Measurements from ENCODE around the gene PTHLH.

PTHLH gene

GRCh38 chr12:27968972-27969623 lies 3.4 kb downstream of the PTHLH start:
- TF ChIP-seq GATA1 (IDR thresholded peaks at IDR 0.05; ENCODE audit: low read depth, low read length) = no peak
- TF ChIP-seq POLR2A (IDR thresholded peaks at IDR 0.05; ENCODE audit: low read length) = no peak
- peak; percentile 6 to 19 for DNase-seq

- TF ChIP-seq GATA1 (IDR thresholded peaks at IDR 0.05; ENCODE audit: low read depth, low read length) (no peak), POLR2A (IDR thresholded peaks at IDR 0.05; ENCODE audit: low read length) (no peak)
- DNase-seq = no peak
Observed at GRCh38 chr12:27967551-27968054, 4.9 kb downstream of the PTHLH start.

DNA sequence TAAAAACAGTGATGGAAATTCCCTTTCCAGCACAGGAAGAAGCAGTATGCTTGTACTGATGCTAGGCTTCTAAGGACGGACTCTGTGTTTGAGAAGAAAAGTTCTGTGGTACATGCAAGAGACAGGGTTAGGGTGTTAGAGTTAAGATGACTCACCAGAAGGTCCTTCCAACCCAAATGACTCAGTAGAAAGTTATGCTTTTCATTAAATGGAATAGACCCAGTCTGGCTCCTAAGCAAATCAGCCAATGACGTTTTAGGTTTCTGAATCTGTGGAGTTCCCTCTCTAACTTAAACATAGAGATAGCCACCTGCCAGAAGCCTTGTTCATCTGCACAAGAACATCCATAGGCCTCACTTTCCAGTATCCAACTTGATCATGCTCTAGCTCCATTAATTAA lies 5.7 kb downstream of the PTHLH start:
- DNase-seq = peak; percentile 12 to 65
- TF ChIP-seq POLR2A (IDR thresholded peaks at IDR 0.05; ENCODE audit: low read length) = no peak
- TF ChIP-seq GATA1 (IDR thresholded peaks at IDR 0.05; ENCODE audit: low read depth, low read length) = no peak

GRCh38 chr12:27965966-27966365 lies 6.6 kb downstream of the PTHLH start:
- DNase-seq = no peak
- TF ChIP-seq POLR2A (IDR thresholded peaks at IDR 0.05; ENCODE audit: low read length) = no peak
- no peak for TF ChIP-seq GATA1 (IDR thresholded peaks at IDR 0.05; ENCODE audit: low read depth, low read length)

DNA sequence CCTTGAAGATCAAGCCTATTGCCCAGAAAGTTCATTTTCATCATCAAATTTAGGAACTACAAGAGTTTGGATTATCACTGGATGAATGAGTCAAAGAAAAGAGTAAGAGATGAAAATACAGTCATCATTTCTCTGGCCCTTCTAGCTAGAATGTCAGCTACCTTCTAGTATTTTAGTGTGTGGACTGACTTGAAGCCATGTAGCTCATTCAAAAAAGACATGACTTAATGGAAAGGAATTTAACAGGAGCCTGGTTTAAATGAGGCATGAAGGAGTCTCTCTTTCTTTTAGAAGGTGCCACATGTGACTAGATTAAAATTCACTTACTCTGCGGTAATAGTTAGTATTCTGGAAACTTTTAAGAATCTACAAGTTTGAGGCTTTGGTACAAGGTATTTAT lies 7.1 kb downstream of the PTHLH start:
- TF ChIP-seq POLR2A (IDR thresholded peaks at IDR 0.05; ENCODE audit: low read length) = no peak
- TF ChIP-seq GATA1 (IDR thresholded peaks at IDR 0.05; ENCODE audit: low read depth, low read length) = no peak
- no peak for DNase-seq

- TF ChIP-seq GATA1 (IDR thresholded peaks at IDR 0.05; ENCODE audit: low read depth, low read length) = no peak
- TF ChIP-seq POLR2A (IDR thresholded peaks at IDR 0.05; ENCODE audit: low read length) = no peak
- no peak for DNase-seq
Observed at GRCh38 chr12:27964123-27964522, 8.4 kb downstream of the PTHLH start.

GRCh38 chr12:27960821-27961220 lies 11.7 kb downstream of the PTHLH start:
- DNase-seq = no peak
- TF ChIP-seq GATA1 (IDR thresholded peaks at IDR 0.05; ENCODE audit: low read depth, low read length) = no peak

DNA sequence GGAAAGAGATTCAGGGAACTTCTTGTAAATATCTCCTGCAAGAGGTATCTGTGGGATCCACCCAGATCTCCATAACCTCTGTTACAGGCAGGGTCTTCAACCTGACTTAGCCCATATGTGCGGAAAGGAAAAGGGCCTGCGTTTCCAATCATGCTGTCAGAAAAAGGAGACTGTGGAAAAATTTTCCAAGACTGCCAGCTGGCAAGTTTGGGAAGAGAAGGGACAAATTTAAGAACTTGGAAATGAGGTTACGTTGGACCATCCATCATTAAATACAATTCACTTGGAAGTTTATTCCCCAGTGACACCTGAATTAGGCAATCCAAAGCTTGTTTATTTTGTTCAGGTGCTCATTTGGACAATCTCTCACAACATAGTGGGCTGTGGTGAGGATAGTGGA lies 13.9 kb downstream of the PTHLH start:
- no peak for DNase-seq
- TF ChIP-seq GATA1 (IDR thresholded peaks at IDR 0.05; ENCODE audit: low read depth, low read length) = no peak
- no peak for TF ChIP-seq POLR2A (IDR thresholded peaks at IDR 0.05; ENCODE audit: low read length)

- no peak for TF ChIP-seq GATA1 (IDR thresholded peaks at IDR 0.05; ENCODE audit: low read depth, low read length)
- no peak for TF ChIP-seq POLR2A (IDR thresholded peaks at IDR 0.05; ENCODE audit: low read length)
- no peak for DNase-seq
Observed at GRCh38 chr12:27957366-27957765, 15.2 kb downstream of the PTHLH start.

- TF ChIP-seq POLR2A (IDR thresholded peaks at IDR 0.05; ENCODE audit: low read length) = no peak
- TF ChIP-seq GATA1 (IDR thresholded peaks at IDR 0.05; ENCODE audit: low read depth, low read length) = no peak
- no peak for DNase-seq
Observed at GRCh38 chr12:27953817-27954216, 18.7 kb downstream of the PTHLH start.

DNA sequence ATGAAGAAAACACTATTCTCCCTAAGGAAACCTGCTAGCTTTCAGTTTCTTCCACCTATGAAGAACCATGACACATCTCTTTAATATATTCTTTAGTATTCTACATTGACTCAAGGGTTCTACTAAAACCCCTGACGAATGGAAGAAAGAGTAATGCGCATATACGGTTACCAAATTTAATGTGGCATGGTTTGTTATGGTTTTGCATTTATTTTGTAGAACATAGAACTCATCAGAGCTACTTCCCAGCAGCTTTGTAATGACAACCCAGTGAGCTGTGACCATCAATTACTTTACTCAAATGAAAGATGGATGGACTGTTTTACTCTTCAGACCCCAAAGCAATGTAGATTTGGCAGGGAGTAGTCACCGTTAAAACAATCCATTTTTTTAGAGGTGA lies 19.2 kb downstream of the PTHLH start:
- no peak for TF ChIP-seq GATA1 (IDR thresholded peaks at IDR 0.05; ENCODE audit: low read depth, low read length)
- no peak for TF ChIP-seq POLR2A (IDR thresholded peaks at IDR 0.05; ENCODE audit: low read length)
- no peak for DNase-seq

DNA sequence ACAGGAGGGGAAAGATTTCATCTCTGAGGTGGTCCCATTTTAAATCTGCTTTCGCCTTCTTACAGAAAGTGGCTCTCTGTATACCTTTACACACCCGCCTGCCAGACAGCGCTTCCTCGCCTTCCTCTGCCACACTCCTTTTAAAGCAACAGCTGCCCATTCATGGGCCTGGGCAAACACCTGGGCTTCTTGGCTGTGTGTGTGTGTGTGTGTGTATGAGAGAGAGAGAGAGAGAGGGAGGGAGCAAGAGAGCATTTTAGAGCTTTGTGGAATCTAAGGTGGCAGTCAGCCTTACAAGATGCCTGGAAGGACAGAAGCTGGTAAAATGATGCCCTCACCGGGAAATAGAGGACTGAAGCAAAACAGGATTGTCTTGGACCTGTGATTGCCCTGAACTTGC lies 20.0 kb downstream of the PTHLH start:
- TF ChIP-seq GATA1 (IDR thresholded peaks at IDR 0.05; ENCODE audit: low read depth, low read length) (no peak), POLR2A (IDR thresholded peaks at IDR 0.05; ENCODE audit: low read length) (no peak)
- DNase-seq = no peak

DNA sequence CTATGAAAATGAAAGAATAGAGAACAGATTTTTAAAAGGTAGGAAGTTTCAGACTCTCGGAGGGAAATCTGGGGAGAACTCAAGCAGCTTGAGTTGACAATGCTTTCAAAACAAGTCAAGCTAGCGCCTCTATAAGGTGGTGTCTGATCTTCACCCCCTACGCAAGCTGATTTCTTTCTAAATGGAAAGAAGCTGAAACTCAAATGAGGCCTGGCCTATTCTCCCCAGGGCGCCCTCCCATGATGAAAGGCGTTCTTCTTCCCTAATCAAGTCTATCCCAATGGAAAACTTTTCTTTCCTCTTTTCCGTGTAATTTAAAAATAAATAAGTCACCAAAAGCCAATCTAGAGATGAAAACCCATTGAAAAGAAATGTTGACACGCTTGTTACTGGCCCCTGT lies 20.6 kb downstream of the PTHLH start:
- no peak for DNase-seq
- no peak for TF ChIP-seq GATA1 (IDR thresholded peaks at IDR 0.05; ENCODE audit: low read depth, low read length)

DNA sequence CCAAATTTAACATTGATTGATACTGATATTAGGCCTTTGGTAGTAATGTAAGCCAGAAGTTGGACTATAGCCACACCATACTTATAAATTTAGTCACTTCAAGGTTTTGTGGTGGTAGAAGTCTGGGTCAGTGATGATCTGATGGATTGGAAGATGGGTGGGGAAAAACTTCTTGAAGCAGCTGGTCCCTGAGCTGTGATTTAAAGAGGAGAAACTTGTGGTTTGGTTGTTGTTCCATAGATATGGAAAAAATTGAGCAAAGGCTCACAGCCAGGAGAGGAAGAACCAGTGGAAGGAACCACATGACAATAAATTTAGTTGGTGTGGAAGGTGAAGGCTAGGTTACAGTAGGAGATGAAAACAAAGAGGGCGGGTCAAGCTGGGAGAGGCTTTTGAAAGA lies 26.1 kb downstream of the PTHLH start:
- DNase-seq = no peak
- TF ChIP-seq GATA1 (IDR thresholded peaks at IDR 0.05; ENCODE audit: low read depth, low read length) (no peak), POLR2A (IDR thresholded peaks at IDR 0.05; ENCODE audit: low read length) (no peak)

GRCh38 chr12:27940756-27941402 lies 31.7 kb downstream of the PTHLH start:
- no peak for TF ChIP-seq GATA1 (IDR thresholded peaks at IDR 0.05; ENCODE audit: low read depth, low read length)
- TF ChIP-seq POLR2A (IDR thresholded peaks at IDR 0.05; ENCODE audit: low read length) = no peak
- peak; percentile 70 to 83 for DNase-seq

Measured in erythroblast (primary cell).